NCI-H187 treated with DMSO at 0.1 percent for 48 hours (cell line): Measurements from ENCODE around the gene PTCD2.

ENCODE experiments used
- DNase-seq: peaks from one replicate; lab custom pipeline; 2025; lab: John Stamatoyannopoulos, UW

The PTCD2 gene

DNA sequence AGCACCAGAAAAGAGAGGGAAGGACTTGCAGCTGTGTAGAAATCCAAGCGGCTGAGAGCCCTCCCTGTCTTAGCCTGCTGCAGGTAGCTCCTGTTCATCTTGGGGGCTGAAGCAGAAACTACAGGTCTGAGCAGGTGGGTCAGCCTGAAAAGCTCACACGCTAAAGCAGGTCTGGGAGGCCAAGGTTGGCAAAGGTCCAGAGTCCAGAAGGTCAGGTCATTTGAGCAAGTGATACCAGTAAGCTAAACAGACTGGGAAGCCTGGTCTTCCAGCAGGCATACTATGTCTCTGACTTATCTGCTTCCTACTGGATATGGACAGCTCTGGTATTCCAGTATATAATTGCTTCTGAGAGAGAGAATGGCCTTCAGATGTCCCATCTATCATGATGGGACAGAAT, 26.2 kb downstream of the PTCD2 start:
- DNase-seq: no peak

DNA sequence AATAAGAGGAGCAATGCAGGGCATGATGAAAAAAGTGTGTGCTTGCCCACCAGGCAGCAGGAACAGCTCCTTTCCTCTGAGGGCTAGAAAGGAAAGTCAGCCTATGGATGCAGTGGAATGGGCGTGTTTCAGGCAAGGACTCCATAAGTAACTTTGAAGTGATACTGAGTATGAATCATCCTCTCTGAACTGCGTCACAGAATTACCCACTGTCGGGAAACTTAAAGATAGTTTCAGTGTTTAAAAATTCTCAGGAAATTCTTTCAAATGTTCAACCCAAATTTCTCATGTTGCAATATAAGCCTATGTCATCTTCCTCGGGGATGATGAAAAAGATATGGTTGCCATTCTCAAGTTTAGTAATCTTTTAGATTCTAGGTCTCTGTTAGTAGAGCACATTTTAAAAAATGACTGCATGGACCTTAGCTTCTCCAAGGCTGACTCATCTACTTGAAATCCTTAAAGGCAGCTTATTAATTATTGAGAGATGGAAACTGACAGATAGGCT, 27.7 kb downstream of the PTCD2 start:
- no peak for DNase-seq

DNA sequence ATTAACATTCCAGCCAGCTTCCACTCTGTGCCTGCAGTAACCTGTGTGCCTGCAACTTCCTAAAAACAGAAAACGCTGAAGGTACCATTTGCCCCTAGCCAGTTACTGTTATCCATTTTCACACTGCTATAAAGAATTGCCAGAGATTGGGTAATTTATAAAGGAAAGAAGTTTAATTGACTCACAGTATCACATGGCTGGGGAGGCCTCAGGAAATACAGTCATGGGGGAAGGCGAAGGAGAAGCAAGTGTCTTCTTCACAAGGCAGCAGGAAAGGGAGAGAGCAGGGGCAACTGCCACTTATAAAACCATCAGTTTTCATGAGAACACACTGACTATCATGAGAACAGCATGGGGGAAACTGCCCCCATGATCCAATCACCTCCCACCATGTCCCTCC, 31.2 kb downstream of the PTCD2 start:
- no peak for DNase-seq

DNA sequence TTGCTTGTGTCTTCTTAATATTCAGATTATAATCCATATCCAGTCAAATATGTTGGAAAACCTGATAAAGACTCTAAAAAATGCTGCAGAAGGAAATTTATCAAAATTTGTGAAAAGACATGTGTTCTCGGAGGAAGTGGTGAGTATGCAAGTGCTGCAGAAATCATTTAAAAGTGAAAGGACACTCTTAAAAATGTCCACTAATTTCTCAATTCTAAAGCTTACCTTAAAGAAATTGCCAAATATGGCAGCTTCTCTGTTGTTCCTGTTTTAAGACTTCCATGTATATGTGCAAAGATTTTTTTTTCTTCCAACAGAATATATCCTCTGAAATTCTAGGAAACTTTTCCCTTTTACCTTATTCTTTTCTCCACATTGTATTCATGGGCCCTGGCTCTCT, 32.4 kb downstream of the PTCD2 start:
- DNase-seq: no peak

DNA sequence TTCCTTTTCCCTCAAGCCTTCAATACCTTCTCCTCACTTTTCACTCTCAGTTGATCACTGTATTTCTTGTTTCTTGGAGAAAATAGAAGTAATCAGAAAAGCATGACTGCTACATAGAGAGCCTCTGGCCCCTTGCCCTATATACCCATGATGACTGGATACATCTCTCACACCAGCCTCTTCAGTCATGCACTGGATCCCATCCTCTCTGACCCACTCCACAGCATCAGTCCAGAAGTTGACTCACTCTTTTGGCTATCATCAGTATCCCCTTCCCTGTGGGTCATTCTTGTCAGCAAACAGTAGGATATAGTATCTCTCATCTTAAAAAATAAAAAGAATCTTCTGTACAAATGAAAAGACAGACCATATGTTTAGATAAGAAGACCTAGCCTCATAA, 32.9 kb downstream of the PTCD2 start:
- DNase-seq: no peak

DNA sequence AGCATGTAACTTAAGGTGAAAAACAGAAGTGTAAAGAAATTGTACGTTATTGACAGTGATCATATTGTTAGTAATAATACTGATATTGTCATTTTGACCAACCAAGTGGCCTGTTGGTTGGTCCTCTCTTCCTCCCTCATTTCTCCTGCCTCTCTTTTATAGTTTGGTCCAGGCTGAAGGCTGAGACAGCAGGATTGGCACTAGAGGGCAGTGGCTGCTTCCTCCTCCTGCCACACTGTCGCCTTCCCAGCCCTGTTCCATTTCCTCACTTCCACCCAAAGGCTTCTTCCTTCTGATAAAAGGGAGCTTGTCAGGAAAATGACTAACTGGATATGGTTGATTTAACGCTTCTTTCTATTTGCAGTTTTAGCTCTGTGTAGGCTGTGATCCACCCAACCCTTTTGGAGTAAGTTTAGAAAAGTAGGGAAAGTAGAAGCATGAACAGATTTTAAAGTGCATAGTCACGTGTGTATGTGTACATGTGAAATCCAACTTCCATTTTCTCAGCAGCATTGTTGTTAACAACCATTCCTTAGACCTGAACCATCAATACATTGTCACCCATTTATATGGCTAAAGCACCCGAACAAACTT, 35.6 kb downstream of the PTCD2 start:
- no peak for DNase-seq

DNA sequence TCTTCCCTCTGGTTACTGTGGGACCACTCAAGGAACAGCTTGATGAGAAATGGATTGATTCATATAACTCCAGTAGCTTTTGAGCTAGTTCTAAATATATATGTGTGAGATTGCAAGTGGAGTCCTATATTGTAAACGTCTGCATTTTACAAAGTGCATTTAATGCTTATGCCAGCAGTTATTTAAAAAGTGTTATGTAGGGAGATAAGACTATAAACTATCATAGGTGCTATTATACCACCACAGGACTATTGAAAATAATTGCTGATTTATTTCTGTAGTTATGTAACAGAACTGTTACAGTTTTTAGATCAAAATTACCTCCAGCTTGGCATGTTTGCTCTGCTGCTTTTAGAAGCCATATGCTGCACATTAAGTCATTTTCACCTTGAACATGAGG, 36.2 kb downstream of the PTCD2 start:
- DNase-seq: no peak

DNA sequence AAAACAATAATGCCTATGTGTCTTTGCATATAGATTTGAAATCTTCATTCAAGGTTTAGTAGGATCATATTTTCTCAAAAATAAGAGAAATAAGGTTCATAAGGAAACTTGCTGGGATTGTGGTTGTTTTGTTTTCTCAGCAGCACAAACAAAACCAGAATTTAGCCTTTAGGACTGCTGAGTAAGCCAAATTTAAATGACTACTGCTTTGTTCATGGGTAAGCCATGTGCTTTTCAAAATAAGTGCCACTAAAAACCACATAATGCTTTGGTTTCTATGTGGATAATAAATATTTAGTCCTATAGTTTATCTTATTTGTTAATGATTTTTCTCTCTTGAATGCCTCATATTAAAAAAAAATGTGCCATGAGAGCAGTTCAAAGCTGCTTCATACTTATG, 38.8 kb downstream of the PTCD2 start:
- DNase-seq: no peak

DNA sequence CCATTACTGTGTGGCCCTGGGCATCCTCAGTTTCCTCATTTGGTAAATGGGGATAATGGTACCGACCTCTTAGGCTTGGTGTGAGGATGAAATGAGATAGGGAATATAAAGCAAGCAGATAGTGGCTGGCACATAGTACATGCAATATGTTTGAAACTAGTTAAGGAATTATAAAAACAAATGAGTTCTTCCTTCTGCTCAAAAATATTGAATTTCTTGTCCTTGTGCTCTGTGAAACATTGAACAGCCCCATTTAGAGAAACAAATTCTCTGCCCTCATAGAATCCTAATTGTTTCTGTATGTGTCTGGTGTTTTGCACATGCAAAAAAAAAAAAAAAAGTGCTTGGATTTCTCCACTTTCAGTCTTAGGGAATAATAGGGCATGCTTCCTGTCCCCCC, 39.7 kb downstream of the PTCD2 start:
- DNase-seq: no peak

DNA sequence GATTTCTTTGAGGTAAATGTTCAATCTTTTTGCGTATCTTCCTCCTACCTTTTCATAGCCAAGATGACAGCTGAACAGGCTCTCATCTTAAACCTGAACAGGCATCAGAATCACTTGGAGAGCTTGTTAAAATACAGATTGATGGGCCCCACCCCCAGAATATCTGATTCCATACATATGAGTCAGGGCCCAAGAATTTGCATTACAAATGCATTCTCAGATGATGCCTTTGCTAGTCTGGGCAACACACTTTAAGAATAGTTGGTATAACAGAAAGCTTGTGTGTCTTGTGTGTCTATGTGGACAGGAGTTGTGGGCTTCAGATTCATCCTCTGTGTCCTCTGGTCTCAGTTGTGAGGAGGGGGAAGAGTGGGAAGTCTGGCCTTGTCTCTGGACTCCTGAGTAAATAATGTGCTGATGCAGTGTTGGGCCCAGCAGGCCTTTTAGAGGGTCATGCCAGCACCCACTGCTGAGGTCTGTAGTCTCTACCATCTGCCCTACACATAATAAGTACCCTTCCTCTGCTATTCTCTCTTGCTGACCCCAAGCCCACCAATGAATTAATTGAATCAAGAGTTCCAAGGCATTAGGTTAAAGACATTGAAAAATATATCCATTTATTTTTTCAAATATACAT, 43.1 kb downstream of the PTCD2 start:
- no peak for DNase-seq

DNA sequence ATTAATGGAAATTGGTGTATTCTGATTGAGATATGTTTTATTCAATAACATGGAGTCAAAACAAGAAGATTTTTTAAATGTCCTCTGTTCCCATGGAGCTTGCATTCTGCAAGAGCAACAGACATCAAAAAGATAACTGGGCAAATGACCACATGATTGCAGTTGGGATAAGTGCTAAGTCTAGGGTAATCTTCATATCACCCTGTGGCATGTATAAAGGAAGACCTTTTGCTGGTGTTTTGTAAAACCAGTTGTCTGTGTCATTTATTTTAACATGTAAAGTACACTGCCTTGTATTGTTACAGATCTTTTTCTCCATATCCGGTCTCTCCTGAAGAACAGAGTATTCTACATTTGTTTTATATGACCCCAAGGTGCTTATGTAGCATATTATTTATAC, 44.0 kb downstream of the PTCD2 start:
- DNase-seq: no peak

DNA sequence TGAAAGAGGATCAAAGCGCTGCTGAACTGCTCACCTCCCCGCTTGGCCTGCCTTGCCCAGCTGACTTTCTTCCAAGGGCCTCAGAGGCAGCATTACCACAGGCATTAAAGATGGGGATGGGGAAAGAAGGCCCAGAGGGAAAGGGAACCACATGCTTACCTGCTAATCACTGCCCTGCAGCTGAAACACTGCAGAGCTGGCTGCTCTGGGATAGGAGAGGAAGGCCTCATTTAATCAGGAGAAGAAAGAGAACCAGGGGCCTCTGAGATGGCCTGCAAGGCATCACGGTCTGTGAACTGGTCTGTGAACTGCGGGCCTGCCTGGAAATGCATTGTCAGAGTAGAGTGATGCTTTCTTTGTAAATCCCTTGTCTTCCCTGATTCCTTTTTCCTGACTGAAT, 44.8 kb downstream of the PTCD2 start:
- no peak for DNase-seq

DNA sequence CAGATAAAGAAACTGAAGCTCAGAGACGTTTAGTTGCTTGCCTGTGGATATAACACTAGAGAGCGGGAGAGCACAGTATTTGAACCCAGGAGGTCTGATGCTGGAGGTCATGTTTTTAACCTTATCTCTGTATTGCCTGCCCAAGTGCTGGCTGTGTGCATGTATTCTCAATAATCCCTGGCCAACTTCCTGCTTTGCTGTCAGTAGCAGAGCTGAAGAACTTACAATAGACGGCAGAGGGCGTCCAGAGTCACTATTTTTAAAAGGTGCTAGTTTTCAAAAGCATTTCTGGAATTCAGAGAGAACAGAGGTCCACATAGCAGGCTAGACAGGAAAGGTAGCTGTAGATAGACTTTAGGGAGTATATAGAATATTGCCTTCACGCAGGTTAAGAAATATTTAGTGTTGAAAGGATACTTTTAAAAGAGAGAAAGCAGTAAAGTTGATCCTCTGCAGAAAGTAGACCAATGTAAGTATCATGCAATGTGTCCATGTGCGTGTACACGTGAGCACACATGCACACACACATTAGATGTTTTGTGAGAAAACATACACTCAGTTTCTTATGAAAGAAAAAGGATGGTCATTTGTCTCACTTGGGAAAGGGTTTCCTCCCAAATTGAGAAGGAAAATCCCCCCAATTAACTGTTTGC, 46.3 kb downstream of the PTCD2 start:
- peak; percentile 48 for DNase-seq

DNA sequence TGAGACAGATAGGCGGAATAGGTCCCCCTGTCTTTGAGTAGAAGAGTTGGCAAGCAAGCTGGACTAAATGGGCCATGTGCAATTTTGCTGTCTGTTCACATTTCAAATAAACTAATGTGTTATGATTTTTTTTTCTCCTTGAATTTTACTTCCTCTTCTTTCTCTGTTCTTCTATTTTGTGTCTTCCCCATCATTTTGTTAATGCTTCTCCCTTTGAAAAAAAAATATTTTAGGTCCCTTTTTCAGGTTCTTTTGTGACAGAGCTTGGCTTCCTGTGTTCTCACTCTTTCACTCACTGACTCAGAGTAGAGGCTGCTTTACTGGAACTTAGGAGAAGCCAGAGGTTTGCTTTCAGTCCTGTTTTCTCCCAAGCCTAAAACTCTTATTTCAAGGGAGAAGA, 48.1 kb downstream of the PTCD2 start:
- no peak for DNase-seq

DNA sequence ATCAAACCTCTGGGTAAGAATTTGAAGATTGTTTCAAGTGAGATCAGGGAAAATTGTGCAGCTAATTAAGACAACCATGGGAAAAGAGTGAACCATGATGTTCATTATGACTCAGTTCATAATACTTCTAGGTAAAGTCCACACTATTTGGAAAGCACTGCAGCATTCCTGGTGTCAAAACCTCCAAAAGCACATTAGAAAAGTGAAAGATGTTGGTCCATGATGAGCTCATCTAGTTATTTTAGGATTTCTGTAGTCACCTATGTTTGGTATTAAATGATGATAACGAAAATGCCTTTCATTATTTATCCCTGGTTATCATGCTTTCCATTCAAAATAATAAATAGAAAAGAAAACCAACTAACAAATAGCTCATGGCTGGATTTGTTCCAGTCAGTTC, 49.1 kb downstream of the PTCD2 start:
- no peak for DNase-seq

DNA sequence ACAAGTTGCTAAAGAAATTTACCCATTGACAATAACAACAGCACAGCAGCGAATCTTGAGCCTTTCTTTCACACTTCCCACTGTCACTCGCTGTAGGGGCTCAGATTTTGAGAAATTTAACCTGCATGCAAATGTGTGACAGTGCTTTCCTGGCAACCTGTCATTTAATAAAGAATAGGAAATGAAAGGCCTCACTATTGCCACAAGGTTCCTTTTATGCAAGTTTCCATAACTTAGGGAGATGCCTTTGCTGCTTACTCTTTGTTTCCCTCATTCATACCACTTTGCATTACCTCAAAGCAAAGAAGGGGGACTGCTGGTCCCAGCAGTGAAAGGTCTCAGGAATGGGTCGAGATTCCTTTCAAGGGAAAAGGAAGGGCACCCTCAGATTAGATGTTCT, 49.5 kb downstream of the PTCD2 start:
- no peak for DNase-seq

DNA sequence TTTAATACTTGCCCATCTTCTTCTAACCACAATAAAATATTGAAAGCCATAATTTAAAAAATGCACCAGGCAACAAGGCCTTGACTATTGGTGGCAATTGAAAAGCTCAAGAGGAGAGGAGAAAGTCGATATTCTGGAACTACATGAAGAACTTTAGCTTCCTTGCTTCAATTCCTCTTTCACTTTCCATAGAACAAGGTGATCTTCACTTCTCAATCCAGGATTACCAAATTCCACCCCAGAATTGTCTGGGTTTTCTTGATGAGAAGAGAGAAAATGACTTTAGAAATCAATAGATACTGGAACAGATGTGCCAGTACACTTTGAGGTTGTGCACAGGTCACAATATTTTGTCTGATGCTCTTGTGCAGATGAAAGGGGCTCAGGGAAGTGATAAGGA, 52.2 kb downstream of the PTCD2 start:
- DNase-seq: no peak

DNA sequence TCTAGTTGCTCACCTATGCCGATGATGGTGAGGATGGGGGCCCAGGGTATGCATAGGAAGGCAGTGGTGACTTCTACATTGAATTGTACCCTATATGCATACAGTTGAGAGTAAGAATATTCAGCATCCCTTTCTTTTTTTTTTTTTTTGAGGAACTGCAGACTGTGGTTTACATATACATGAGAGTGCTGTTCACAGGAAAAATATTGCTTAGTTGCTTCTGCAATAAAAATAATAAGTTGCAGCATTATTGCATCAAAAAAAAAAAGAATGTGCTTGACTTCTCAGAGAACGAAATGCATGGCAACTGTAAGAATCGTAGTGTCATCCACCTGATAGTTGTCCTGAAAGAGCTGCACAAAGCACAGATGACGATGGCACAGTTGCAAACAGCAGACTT, 52.8 kb downstream of the PTCD2 start:
- DNase-seq: no peak

DNA sequence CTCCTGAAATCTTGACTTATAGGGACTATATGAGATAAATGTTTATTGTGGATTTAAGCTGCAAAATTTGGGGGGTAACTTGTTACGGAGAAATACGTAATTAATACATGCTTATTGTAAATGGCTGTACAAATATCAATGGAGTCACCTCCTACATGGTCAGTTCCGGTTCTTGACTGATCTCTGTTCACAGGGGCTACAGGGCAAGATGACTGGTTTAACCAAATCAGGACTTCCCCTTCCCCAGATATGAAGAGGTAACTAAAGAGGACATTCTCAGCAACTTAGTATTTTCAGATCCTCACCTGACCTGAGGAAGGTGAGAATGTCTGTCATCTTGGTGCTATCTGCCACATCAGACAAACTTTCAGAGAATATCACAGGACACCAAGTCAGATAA, 54.7 kb downstream of the PTCD2 start:
- DNase-seq: no peak

DNA sequence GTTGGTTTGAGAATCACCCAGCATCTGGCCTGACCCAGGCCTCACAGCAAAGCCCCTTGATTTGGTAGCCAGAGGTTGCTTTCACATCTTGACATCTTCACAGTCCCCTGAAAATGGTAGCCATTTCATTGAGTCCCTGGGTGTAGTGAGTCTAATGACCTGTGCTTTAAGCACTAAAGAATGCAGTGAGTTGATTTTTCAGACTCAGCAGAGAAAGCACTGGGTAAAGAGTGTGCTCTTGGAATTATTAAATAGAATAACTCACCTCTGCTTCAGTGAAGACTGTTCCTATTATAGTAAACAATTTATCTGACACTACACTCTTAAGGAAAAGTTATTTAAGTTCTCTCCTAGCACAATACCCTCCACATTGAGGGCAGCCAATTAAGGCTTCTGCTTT, 56.2 kb downstream of the PTCD2 start:
- no peak for DNase-seq

DNA sequence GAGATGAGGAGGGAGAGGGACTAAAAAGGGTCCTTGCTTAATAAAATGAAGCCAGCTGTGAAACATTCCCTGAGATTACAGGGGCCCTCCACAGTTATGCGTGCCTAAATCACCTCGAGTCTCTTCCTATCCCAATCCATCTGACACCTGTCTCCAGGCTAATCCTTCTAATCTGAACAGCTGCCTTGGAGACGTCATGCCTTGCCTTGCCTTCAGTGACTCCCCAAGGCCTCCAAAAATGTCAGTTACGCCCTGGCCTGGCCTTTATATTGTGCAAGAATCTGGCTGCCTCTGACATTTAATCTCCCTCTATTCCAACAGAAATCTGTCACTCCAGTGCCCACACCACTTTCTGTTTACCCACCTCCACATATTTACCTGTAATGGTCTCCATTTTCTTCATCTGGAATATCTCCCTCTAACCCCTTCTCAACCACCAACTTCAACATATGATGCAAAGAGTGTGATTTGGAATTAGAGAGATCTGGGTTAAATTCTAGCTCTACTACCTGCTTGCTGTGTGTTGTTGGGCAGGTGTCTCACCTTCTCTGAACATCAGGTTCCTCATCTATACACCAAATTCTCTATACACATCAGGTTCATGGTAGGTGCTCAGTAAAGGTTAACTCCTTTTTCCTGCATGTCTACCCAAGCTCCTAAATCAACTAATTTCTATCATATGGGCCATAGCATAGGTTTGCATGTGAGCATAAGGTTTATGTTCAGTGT, 57.9 kb downstream of the PTCD2 start:
- no peak for DNase-seq

DNA sequence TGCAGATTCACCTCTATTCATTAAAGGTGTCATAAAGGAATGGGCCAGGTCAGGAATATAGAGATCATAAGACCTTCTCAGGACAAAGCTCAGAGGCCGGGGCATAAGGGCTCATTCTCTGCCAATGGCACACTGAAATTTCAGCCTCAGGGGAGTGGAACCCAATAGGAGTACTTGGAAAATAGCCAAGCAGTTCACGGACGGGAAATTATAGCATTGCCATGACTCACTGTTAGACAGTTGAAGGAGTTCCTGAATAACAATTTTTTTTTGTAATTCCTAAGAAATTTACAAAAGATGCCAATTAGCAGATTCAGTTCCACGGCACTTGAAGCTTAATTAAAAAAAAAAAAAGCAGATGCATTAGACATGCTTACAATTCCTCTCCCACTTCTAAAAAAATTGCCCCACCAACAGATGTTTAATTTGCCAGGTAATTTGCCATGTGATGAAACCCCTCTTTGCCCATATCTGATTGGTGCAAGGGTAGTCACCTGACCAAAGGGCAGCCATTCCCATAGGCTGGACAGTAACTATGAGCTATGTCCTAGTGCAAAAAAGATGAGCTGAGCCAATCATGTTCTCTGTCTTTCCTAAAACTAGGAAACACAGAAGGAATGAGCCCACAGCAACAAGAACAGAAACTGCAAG, 58.6 kb downstream of the PTCD2 start:
- no peak for DNase-seq

DNA sequence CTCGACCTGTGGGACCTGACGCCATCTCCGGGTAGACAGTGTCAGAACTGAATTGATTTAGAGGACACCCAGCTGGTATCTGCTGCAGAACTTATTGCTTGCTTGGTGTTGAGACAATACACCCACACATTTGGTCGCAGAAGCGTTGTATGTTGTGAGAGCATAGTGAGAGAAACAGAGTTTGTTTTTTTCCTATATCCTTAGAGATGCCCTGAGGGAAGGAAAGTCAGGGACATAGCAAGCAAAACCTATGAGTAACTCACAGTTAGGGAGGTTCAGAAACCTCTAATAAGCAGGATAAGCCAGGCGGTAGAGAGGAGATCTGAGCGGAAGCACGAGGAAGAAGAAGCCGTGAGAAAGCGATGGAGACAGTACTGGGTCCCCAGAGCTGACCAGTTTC, 59.8 kb downstream of the PTCD2 start:
- no peak for DNase-seq
